ENCODE results near the gene ADISSP.

The ADISSP gene

DNA sequence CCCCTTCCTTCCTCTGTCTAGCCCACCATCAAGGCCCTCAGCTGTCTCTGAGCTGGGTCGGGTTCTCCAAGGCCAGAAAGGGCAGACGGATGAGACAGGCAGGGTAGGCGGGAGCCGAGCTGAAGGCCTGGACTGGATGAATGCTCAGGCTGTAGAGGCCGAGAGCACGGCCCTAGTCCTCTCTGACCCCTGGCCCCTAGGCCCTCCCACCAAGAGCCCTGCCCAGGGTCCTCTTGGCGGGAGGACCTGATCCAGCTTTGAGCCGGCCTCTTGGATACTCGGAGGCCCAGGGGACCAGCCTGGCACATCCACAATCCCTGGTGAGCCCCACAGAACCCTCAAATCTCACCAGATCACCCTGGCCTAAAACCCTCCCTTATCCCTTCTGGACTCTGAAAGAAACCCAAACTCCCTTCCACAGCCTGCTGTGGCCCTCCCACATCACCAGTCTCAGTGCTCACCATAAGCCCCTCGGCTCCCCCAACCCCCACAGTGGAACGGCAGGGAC, 8.2 kb downstream of the ADISSP start:
- H3K4me3 ChIP-seq (ENCODE audit: low read length), result no peak overlapping the region
- TF ChIP-seq, protein P1, sequence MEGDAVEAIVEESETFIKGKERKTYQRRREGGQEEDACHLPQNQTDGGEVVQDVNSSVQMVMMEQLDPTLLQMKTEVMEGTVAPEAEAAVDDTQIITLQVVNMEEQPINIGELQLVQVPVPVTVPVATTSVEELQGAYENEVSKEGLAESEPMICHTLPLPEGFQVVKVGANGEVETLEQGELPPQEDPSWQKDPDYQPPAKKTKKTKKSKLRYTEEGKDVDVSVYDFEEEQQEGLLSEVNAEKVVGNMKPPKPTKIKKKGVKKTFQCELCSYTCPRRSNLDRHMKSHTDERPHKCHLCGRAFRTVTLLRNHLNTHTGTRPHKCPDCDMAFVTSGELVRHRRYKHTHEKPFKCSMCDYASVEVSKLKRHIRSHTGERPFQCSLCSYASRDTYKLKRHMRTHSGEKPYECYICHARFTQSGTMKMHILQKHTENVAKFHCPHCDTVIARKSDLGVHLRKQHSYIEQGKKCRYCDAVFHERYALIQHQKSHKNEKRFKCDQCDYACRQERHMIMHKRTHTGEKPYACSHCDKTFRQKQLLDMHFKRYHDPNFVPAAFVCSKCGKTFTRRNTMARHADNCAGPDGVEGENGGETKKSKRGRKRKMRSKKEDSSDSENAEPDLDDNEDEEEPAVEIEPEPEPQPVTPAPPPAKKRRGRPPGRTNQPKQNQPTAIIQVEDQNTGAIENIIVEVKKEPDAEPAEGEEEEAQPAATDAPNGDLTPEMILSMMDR (IDR thresholded peaks at IDR 0.05; ENCODE audit: low read depth, low read length, poor library complexity, severe bottlenecking), result no peak
- no peak for TF ChIP-seq EZH2phosphoT487 (IDR thresholded peaks at IDR 0.05; ENCODE audit: borderline replicate concordance, low read length)
- H4K20me1 ChIP-seq (ENCODE audit: control insufficient read depth, insufficient read depth, low read depth, low read length), result no peaks in the 10 kb centered on the region
- no peaks in the 10 kb centered on the region for H3K9me3 ChIP-seq (ENCODE audit: control insufficient read depth, insufficient read depth, low read length)
- no peak overlapping the region for H3K27ac ChIP-seq (ENCODE audit: low read depth, low read length)
- peaks cover 19% of the 10 kb centered on the region for H3K36me3 ChIP-seq (ENCODE audit: control insufficient read depth, low read length)
- no peak overlapping the region for H3K4me2 ChIP-seq (ENCODE audit: low read length)
- H3K79me2 ChIP-seq (ENCODE audit: control insufficient read depth, low read length), result peaks cover 20% of the 10 kb centered on the region
- no peaks in the 10 kb centered on the region for H3K4me1 ChIP-seq (ENCODE audit: control insufficient read depth, low read length)
- no peaks in the 10 kb centered on the region for H3F3A ChIP-seq (ENCODE audit: control insufficient read depth, insufficient read depth)
- no peaks in the 10 kb centered on the region for H3K9me2 ChIP-seq (replicated peaks; ENCODE audit: control insufficient read depth, low read length)
- H3K27me3 ChIP-seq (ENCODE audit: control insufficient read depth, low read length), result no peaks in the 10 kb centered on the region

DNA sequence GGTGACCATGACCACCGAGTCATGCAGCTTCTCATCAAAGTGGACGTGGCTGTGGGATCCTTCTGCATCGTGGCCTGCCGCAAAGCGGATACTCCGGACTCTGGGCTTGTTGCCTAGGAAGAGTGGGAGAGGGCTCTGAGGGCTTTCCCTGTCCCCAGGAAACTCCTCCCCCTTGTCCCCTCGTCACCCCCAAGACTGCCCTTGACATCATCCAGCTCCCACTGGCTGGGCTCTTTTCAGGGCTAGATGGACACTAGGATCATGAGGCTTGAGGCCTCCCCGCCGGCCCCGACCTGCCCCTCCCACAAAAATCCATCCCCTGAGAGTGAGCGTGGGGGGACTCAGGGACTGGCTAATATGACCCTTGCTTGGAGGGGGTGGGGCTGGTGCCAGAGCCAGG, 9.0 kb downstream of the ADISSP start:
- Histone ChIP-seq H3K27me3 (ENCODE audit: control insufficient read depth, low read length) (no peaks in the 10 kb centered on the region), H3K9me2 (replicated peaks; ENCODE audit: control insufficient read depth, low read length) (no peaks in the 10 kb centered on the region), H3K27ac (ENCODE audit: low read depth, low read length) (no peak overlapping the region), H3K4me1 (ENCODE audit: control insufficient read depth, low read length) (no peaks in the 10 kb centered on the region), H3F3A (ENCODE audit: control insufficient read depth, insufficient read depth) (no peaks in the 10 kb centered on the region), H3K9me3 (ENCODE audit: control insufficient read depth, insufficient read depth, low read length) (no peaks in the 10 kb centered on the region), H3K36me3 (ENCODE audit: control insufficient read depth, low read length) (peaks cover 19% of the 10 kb centered on the region), H3K4me2 (ENCODE audit: low read length) (no peak overlapping the region), H3K4me3 (ENCODE audit: low read length) (no peak overlapping the region), H4K20me1 (ENCODE audit: control insufficient read depth, insufficient read depth, low read depth, low read length) (no peaks in the 10 kb centered on the region), H3K79me2 (ENCODE audit: control insufficient read depth, low read length) (peaks cover 12% of the 10 kb centered on the region)
- TF ChIP-seq EZH2phosphoT487 (IDR thresholded peaks at IDR 0.05; ENCODE audit: borderline replicate concordance, low read length), result no peak
- TF ChIP-seq, protein P1 (IDR thresholded peaks at IDR 0.05; ENCODE audit: low read depth, low read length, poor library complexity, severe bottlenecking), result no peak

DNA sequence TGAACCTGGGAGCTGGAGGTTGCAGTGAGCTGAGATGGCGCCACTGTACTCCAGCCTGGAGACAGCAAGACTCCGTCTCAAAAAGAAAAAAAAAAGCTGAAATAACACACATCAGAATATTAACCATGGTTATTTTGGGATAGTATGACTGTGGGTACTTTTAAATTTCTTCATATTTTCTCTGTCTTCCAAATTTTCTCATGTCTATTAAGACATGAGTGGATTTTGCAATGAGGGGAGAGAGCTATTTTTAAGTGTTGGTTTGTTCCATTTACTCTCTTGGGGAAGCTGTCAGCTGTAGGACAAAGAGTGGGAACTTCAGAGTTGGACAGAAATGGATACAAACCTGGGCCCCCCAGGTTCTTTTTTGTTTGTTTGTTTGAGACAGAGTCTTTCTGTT, 10.3 kb downstream of the ADISSP start:
- H3K9me3 ChIP-seq (ENCODE audit: control insufficient read depth, insufficient read depth, low read length), result no peaks in the 10 kb centered on the region
- H3K36me3 ChIP-seq (ENCODE audit: control insufficient read depth, low read length), result peaks cover 19% of the 10 kb centered on the region
- no peaks in the 10 kb centered on the region for H3K9me2 ChIP-seq (replicated peaks; ENCODE audit: control insufficient read depth, low read length)
- H3K4me3 ChIP-seq (ENCODE audit: low read length), result no peak overlapping the region
- H3K27me3 ChIP-seq (ENCODE audit: control insufficient read depth, low read length), result no peaks in the 10 kb centered on the region
- no peak overlapping the region for H3K4me2 ChIP-seq (ENCODE audit: low read length)
- peaks cover 10% of the 10 kb centered on the region; the same call in 1 of the 2 replicates for H3K79me2 ChIP-seq (ENCODE audit: control insufficient read depth, low read length)
- H4K20me1 ChIP-seq (ENCODE audit: control insufficient read depth, insufficient read depth, low read depth, low read length), result no peaks in the 10 kb centered on the region
- no peaks in the 10 kb centered on the region for H3K4me1 ChIP-seq (ENCODE audit: control insufficient read depth, low read length)
- TF ChIP-seq, protein P1 (IDR thresholded peaks at IDR 0.05; ENCODE audit: low read depth, low read length, poor library complexity, severe bottlenecking), result no peak
- no peak for TF ChIP-seq EZH2phosphoT487 (IDR thresholded peaks at IDR 0.05; ENCODE audit: borderline replicate concordance, low read length)
- H3F3A ChIP-seq (ENCODE audit: control insufficient read depth, insufficient read depth), result no peaks in the 10 kb centered on the region
- H3K27ac ChIP-seq (ENCODE audit: low read depth, low read length), result no peak overlapping the region

Measured in DOHH2 (cell line).